Lung (tissue), 12 donors: ENCODE measurements around the gene NGFR. TPM values are rescaled to one million over a fixed set of nuclear protein-coding genes. Genes with fewer than 3 reads are reported as not detected.
A peak's percentile ranks its signal among the peaks of the same experiment; 100 is the strongest.

Experiments
- ATAC-seq: fragments of 200-7000 bp; cut with Tn5 transposase; one replicate; pipeline ENCODE4 v1.9.1; 2020; ENCODE audit warnings: moderate number of reproducible peaks; ENCODE audit not compliant: insufficient read depth, low FRiP score
- DNase-seq, 3 donors: peaks; one replicate each; pipeline ENCODE4 v3.0.0-alpha.2; 2013 to 2017
- H3K27ac ChIP-seq, 2 donors: one replicate each; pipeline ENCODE4 v1.5.1; 2013; ENCODE audit warnings: mild to moderate bottlenecking in 2 of 2, moderate library complexity in 2 of 2, control low read depth in 1 of 2, inconsistent platforms in 1 of 2, low read depth in 1 of 2, low read length in 1 of 2
- H3K27me3 ChIP-seq, 3 donors: one replicate each; pipeline ENCODE4 v1.5.1; 2013; ENCODE audit warnings: low read length in 2 of 3; ENCODE audit not compliant: control insufficient read depth in 3 of 3, insufficient read depth in 3 of 3
- H3K36me3 ChIP-seq, 4 donors: one replicate each; pipeline ENCODE4 v1.5.1; 2013; ENCODE audit warnings: low read length in 4 of 4, mild to moderate bottlenecking in 1 of 4, moderate library complexity in 1 of 4; ENCODE audit not compliant: control insufficient read depth in 4 of 4, insufficient read depth in 4 of 4
- H3K4me1 ChIP-seq, 5 donors: one replicate each; pipeline ENCODE4 v1.5.1; 2013; ENCODE audit warnings: low read length in 5 of 5, mild to moderate bottlenecking in 2 of 5, moderate library complexity in 1 of 5; ENCODE audit not compliant: control insufficient read depth in 5 of 5, insufficient read depth in 5 of 5
- H3K4me3 ChIP-seq: one replicate; pipeline ENCODE4 v1.5.1; 2013; ENCODE audit warnings: mild to moderate bottlenecking, control low read depth, moderate library complexity
- H3K9ac ChIP-seq, 2 donors: one replicate each; pipeline ENCODE4 v1.5.1; 2013; ENCODE audit warnings: low read length in 2 of 2, control low read depth in 1 of 2; ENCODE audit not compliant: insufficient read depth in 1 of 2
- H3K9me3 ChIP-seq, 4 donors: one replicate each; pipeline ENCODE4 v1.5.1; 2013; ENCODE audit warnings: low read length in 3 of 4, mild to moderate bottlenecking in 1 of 4, moderate library complexity in 1 of 4; ENCODE audit not compliant: control insufficient read depth in 4 of 4, insufficient read depth in 3 of 4
- CTCF ChIP-seq: IDR thresholded peaks from 2 replicates; pipeline ENCODE4 v1.5.1; 2012; ENCODE audit warnings: mild to moderate bottlenecking; ENCODE audit errors: control extremely low read depth, extremely low read depth
- WGBS, 2 donors: extraction: QIAGEN DNeasy Blood & Tissue Kit; methylation state at CpG; one replicate each; pipeline ENCODE4 v1.1.7; 2013; 5-methylcytosine and 5-hydroxymethylcytosine counted together
- polyA plus RNA-seq, 2 donors: library from polyadenylated mRNA; stranded (reverse); fragments of 200-250 nt; gene quantifications; one replicate each; pipeline ENCODE4 v1.2.1, GENCODE V29; 2013
- total RNA-seq, 2 donors: library from RNA; depleted of rRNA in 1 of 2; stranded (reverse); fragments of >200 nt in 1 of 2; gene quantifications; one replicate each; pipeline ENCODE4 v1.2.1, GENCODE V29; 2014 to 2021
- donor health status: control.
- donor health status: control.
- donor health status: Bipolar disorder and iron deficiency.
- donor health status: healthy.
- donor health status: DM: yes; HTN: yes; CAD: no.

The NGFR gene
- total and polyA plus RNA-seq, 4 donors, result 1.3 to 4.9 (median 3.2) TPM

GRCh38 chr17:49552070-49552751 lies 57.1 kb downstream of the NGFR start:
- no peak overlapping the region for H3K4me3 ChIP-seq
- no peak overlapping the region for H3K9ac ChIP-seq
- peak in 2 of 3 donors; percentile 58 to 62 for DNase-seq
- no peak overlapping the region for H3K27ac ChIP-seq
- ATAC-seq, result no peak
- 85 to 93% methylated on average over 27 of the region's 27 CpGs for WGBS, 2 donors
- no peak for TF ChIP-seq CTCF
- H3K9me3 ChIP-seq, result no peaks in the 10 kb centered on the region
- H3K4me1 ChIP-seq, result peaks cover 0 to 24% (median 7%) of the 10 kb centered on the region in 5 donors
- H3K27me3 ChIP-seq, result no peaks in the 10 kb centered on the region
- no peaks in the 10 kb centered on the region for H3K36me3 ChIP-seq

- TF ChIP-seq CTCF, result no peak
Observed at GRCh38 chr17:49553676-49554335, 58.7 kb downstream of the NGFR start.

GRCh38 chr17:49554694-49555494 lies 59.8 kb downstream of the NGFR start:
- no peaks in the 10 kb centered on the region for H3K36me3 ChIP-seq
- 72 to 85% methylated on average over 14 of the region's 14 CpGs for WGBS, 2 donors
- no peak overlapping the region for H3K27ac ChIP-seq
- no peak for ATAC-seq
- H3K27me3 ChIP-seq, result peaks cover 0 to 4% (median 0%) of the 10 kb centered on the region in 3 donors
- H3K4me3 ChIP-seq, result no peak overlapping the region
- H3K4me1 ChIP-seq, result peaks cover 0 to 14% (median 2%) of the 10 kb centered on the region in 5 donors
- no peak for TF ChIP-seq CTCF
- no peak for DNase-seq
- no peak overlapping the region for H3K9ac ChIP-seq
- no peaks in the 10 kb centered on the region for H3K9me3 ChIP-seq

More at GRCh38 chr17:49553676-49554335, 58.7 kb downstream of the NGFR start:
- Histone ChIP-seq H3K36me3 (no peaks in the 10 kb centered on the region), H3K9me3 (no peaks in the 10 kb centered on the region), H3K27ac (no peak overlapping the region), H3K4me1 (peaks cover 0 to 14% (median 2%) of the 10 kb centered on the region in 5 donors), H3K4me3 (no peak overlapping the region), H3K9ac (no peak overlapping the region), H3K27me3 (peaks cover 0 to 4% (median 0%) of the 10 kb centered on the region in 3 donors)
- no peak for ATAC-seq
- 58 to 81% methylated on average over 8 of the region's 8 CpGs for WGBS, 2 donors
- no peak for DNase-seq
